ENCODE data around the gene CLCN7. TPM values are rescaled to one million over a fixed set of nuclear protein-coding genes. Genes with fewer than 3 reads are reported as not detected.

The CLCN7 gene
- polyA plus RNA-seq, 1 of the 3 experiments (the other 2 are of a cell fraction), result 44.3 TPM

DNA sequence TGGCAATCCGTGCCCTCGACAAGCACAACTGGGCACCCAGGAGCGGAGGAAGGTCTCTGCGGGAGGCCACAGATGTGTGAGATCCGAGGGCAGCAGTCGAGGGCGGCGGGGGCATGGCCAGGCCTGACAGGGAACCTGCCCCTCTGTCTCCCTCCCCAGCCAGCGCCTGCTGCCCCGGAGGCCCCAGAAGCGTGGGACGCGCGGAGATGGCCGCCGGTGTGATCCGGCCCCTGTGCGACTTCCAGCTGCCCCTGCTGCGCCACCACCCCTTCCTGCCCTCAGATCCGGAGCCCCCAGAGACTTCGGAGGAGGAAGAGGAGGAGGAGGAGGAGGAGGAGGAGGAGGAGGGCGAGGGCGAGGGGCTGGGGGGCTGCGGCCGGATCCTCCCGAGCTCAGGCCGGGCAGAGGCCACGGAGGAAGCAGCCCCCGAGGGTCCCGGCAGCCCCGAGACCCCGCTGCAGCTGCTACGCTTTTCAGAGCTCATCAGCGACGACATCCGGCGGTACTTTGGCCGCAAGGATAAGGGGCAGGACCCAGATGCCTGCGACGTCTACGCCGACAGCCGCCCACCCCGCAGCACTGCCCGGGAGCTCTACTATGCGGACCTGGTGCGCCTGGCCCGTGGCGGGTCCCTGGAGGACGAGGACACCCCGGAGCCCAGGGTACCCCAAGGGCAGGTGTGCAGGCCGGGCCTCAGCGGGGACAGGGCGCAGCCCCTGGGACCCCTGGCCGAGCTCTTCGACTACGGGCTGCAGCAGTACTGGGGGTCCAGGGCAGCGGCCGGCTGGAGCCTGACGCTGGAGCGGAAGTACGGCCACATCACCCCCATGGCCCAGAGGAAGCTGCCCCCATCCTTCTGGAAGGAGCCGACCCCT, 42.2 kb downstream of the CLCN7 start:
- no peaks in the 10 kb centered on the region for H3F3A ChIP-seq (replicated peaks; ENCODE audit: insufficient read depth)
- no peaks in the 10 kb centered on the region for H3K9me2 ChIP-seq
- no peak overlapping the region for H3K4me2 ChIP-seq
- H3K9me3 ChIP-seq, result no peaks in the 10 kb centered on the region
- TF ChIP-seq, protein P1, sequence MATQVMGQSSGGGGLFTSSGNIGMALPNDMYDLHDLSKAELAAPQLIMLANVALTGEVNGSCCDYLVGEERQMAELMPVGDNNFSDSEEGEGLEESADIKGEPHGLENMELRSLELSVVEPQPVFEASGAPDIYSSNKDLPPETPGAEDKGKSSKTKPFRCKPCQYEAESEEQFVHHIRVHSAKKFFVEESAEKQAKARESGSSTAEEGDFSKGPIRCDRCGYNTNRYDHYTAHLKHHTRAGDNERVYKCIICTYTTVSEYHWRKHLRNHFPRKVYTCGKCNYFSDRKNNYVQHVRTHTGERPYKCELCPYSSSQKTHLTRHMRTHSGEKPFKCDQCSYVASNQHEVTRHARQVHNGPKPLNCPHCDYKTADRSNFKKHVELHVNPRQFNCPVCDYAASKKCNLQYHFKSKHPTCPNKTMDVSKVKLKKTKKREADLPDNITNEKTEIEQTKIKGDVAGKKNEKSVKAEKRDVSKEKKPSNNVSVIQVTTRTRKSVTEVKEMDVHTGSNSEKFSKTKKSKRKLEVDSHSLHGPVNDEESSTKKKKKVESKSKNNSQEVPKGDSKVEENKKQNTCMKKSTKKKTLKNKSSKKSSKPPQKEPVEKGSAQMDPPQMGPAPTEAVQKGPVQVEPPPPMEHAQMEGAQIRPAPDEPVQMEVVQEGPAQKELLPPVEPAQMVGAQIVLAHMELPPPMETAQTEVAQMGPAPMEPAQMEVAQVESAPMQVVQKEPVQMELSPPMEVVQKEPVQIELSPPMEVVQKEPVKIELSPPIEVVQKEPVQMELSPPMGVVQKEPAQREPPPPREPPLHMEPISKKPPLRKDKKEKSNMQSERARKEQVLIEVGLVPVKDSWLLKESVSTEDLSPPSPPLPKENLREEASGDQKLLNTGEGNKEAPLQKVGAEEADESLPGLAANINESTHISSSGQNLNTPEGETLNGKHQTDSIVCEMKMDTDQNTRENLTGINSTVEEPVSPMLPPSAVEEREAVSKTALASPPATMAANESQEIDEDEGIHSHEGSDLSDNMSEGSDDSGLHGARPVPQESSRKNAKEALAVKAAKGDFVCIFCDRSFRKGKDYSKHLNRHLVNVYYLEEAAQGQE (IDR thresholded peaks at IDR 0.05; ENCODE audit: low read depth, low read length), result no peak
- DNase-seq, result no peak
- no peaks in the 10 kb centered on the region for H3K36me3 ChIP-seq (replicated peaks in 1 of 2; ENCODE audit: control insufficient read depth in 1 of 2, insufficient read depth in 2 of 2, low read length in 1 of 2)
- H3K9ac ChIP-seq, result no peak overlapping the region
- 87% methylated on average over 32 of the region's 63 CpGs for WGBS (ENCODE audit: low lambda C conversion rate)
- H3K4me1 ChIP-seq (ENCODE audit: control insufficient read depth in 1 of 2, insufficient read depth in 2 of 2, low read depth in 1 of 2, low read length in 1 of 2), result peaks cover 0 to 13% of the 10 kb centered on the region in 2 experiments; a peak in 1 of 4 replicates
- no peaks in the 10 kb centered on the region for H3K27me3 ChIP-seq (ENCODE audit: insufficient read depth)
- POLR2A ChIA-PET, result interaction anchor here (1.5 kb wide), 1 partner anchor 12 kb away, joined by 7 read pairs; the partner anchor contains the start of gene UQCC4
- CTCF ChIA-PET, result interaction anchor here (0.7 to 1.0 kb wide), 2 partner anchors 11 to 60 kb away, joined by 3 read pairs; no protein-coding TSS in a partner anchor
- H3K4me3 ChIP-seq (ENCODE audit: low read depth in 2 of 2, low read length in 1 of 2), result no peak overlapping the region
- H3K27ac ChIP-seq (ENCODE audit: low read depth in 2 of 2, low read length in 1 of 2), result no peak overlapping the region
- no peaks in the 10 kb centered on the region for H3K79me2 ChIP-seq (ENCODE audit: insufficient read depth)
- H2AFZ ChIP-seq (ENCODE audit: low read depth), result no peak overlapping the region
- no peaks in the 10 kb centered on the region for H4K20me1 ChIP-seq (ENCODE audit: insufficient read depth)

DNA sequence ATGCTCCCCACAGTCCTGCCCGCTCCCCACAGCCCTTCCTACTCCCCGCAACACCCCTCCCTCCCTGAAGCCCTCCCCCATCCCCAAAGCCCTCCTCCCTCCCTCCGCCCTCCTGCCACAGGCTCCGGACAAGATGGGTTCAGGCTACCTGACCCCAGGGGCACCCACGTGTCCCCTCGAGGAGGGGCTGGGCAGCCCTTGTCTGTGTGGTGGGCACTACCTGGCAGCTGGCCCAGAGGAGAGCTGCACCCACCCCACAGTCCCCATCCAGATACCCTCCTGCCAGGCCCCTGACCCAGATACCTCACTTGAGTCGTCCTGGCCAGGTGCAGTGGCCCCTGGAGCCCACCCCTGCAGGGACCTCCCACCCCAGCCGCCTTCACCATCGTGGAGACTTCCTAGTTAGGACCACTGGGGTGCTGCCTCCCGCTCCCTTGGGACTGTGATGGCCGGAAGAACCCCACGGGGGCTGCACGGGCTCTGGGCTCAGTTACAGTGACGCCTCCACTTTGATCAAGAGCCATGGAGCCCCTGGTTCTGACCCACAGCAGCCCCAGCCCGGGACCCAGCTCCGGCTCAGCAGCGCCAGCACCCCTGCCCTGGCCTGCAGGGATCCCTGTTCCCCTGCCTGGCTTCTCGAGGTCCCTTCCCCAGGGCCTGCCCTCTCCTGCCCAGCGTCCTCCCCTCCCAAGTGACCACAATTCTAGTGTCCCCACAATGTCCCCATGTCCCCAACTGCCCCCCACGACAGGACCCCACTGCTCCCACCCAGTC, 43.1 kb downstream of the CLCN7 start:
- Histone ChIP-seq H4K20me1 (ENCODE audit: insufficient read depth) (no peaks in the 10 kb centered on the region), H3K4me3 (ENCODE audit: low read depth in 2 of 2, low read length in 1 of 2) (no peak overlapping the region), H3K4me2 (no peak overlapping the region), H3K27me3 (ENCODE audit: insufficient read depth) (no peaks in the 10 kb centered on the region), H3K27ac (ENCODE audit: low read depth in 2 of 2, low read length in 1 of 2) (no peak overlapping the region), H3K9me2 (no peaks in the 10 kb centered on the region), H3K79me2 (ENCODE audit: insufficient read depth) (no peaks in the 10 kb centered on the region), H3K9me3 (no peaks in the 10 kb centered on the region), H3K9ac (no peak overlapping the region), H3K36me3 (replicated peaks in 1 of 2; ENCODE audit: control insufficient read depth in 1 of 2, insufficient read depth in 2 of 2, low read length in 1 of 2) (no peaks in the 10 kb centered on the region), H2AFZ (ENCODE audit: low read depth) (no peak overlapping the region), H3F3A (replicated peaks; ENCODE audit: insufficient read depth) (no peaks in the 10 kb centered on the region), H3K4me1 (ENCODE audit: control insufficient read depth in 1 of 2, insufficient read depth in 2 of 2, low read depth in 1 of 2, low read length in 1 of 2) (peaks cover 0 to 13% of the 10 kb centered on the region in 2 experiments; a peak in 1 of 4 replicates)
- POLR2A ChIA-PET, result interaction anchor here (2.3 kb wide), 1 partner anchor 11 kb away, joined by 6 read pairs; the partner anchor contains the start of gene UQCC4
- CTCF ChIA-PET, result no interaction called here
- TF ChIP-seq SIN3A (IDR thresholded peaks at IDR 0.05; ENCODE audit: borderline replicate concordance, low read depth, low read length), result no peak
- TF ChIP-seq ELF1 (IDR thresholded peaks at IDR 0.05), result no peak
- no peak for TF ChIP-seq GATA2 (CRISPR knock-in tag; IDR thresholded peaks at IDR 0.05)
- TF ChIP-seq TCF12 (IDR thresholded peaks at IDR 0.05), result no peak
- TF ChIP-seq EZH2phosphoT487 (IDR thresholded peaks at IDR 0.05; ENCODE audit: borderline replicate concordance, low read depth), result no peak
- TF ChIP-seq EP300 (IDR thresholded peaks at IDR 0.05; ENCODE audit: borderline replicate concordance in 1 of 2, low read depth in 1 of 2, low read length in 1 of 2), result no peak
- no peak for TF ChIP-seq FOXM1 (IDR thresholded peaks at IDR 0.05; ENCODE audit: low read depth)
- TF ChIP-seq RAD21 (IDR thresholded peaks at IDR 0.05; ENCODE audit: low read length), result no peak
- no peak for DNase-seq
- 66% methylated on average over 12 of the region's 20 CpGs for WGBS (ENCODE audit: low lambda C conversion rate)

Measured in SK-N-SH (cell line).